Measurements from ENCODE around the gene MYRF.

Gene MYRF

DNA sequence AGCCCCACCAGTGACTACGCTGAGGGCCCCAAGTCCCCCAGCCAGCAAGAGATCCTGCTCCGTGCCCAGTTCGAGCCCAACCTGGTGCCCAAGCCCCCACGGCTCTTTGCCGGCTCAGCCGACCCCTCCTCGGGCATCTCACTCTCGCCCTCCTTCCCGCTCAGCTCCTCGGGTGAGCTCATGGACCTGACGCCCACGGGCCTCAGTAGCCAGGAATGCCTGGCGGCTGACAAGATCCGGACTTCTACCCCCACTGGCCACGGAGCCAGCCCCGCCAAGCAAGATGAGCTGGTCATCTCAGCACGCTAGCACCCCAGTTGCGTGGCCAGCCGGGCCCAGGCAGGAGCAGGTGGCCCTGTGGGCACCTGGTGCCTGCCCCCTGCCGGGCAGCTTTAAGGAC is 8.3 kb upstream of the MYRF start:
- Histone ChIP-seq H3K36me3 (ENCODE audit: insufficient read depth, low read length) (no peaks in the 10 kb centered on the region), H3K4me1 (ENCODE audit: insufficient read depth, low read length) (no peaks in the 10 kb centered on the region), H3K27ac (ENCODE audit: low read depth, low read length) (no peak overlapping the region)

DNA sequence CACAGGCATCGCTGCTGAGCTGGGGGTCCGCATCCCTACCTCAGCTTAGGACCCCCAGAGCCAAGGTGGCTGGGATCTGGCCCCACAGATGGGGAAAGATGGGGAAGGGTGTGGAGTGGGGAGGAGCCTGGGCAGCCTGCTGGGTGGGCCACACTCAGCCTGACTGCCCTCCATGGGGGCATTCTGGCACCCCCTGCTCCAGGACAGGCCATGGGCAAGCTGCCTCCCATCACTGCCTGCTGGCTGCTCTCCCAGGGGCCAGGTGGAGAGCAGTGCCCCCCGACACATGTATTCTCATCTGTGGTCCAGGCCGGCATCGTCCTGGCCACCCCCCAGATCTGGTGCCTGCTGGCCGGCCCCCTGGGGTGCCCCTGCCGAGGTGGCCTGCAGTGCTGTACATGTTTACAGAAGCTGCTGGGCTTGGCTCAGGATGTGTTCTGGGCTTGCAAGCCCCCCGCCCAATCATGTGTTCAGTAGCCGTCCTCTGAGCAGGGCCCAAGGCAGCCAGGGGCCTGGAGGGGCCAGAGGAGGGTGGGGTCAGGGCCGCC is 7.8 kb upstream of the MYRF start:
- no peaks in the 10 kb centered on the region for H3K36me3 ChIP-seq (ENCODE audit: insufficient read depth, low read length)
- H3K27ac ChIP-seq (ENCODE audit: low read depth, low read length) = no peak overlapping the region
- no peak overlapping the region for H3K9ac ChIP-seq (ENCODE audit: low read length)
- no peak overlapping the region for H3K4me3 ChIP-seq (ENCODE audit: low read depth in 1 of 2, low read length in 2 of 2)
- no peaks in the 10 kb centered on the region for H3K4me1 ChIP-seq (ENCODE audit: insufficient read depth, low read length)
- H3K9me3 ChIP-seq (ENCODE audit: low read length) = no peaks in the 10 kb centered on the region
- H3K27me3 ChIP-seq (ENCODE audit: control insufficient read depth in 1 of 2, insufficient read depth in 2 of 2, low read length in 2 of 2) = peaks cover 0 to under 1% of the 10 kb centered on the region in 2 donors

More for the DNA sequence above, 8.3 kb upstream of the MYRF start:
- Histone ChIP-seq H3K9ac (ENCODE audit: low read length) (no peak overlapping the region), H3K4me3 (ENCODE audit: low read depth in 1 of 2, low read length in 2 of 2) (no peak overlapping the region), H3K27me3 (ENCODE audit: control insufficient read depth in 1 of 2, insufficient read depth in 2 of 2, low read length in 2 of 2) (no peaks in the 10 kb centered on the region), H3K9me3 (ENCODE audit: low read length) (no peaks in the 10 kb centered on the region)

DNA sequence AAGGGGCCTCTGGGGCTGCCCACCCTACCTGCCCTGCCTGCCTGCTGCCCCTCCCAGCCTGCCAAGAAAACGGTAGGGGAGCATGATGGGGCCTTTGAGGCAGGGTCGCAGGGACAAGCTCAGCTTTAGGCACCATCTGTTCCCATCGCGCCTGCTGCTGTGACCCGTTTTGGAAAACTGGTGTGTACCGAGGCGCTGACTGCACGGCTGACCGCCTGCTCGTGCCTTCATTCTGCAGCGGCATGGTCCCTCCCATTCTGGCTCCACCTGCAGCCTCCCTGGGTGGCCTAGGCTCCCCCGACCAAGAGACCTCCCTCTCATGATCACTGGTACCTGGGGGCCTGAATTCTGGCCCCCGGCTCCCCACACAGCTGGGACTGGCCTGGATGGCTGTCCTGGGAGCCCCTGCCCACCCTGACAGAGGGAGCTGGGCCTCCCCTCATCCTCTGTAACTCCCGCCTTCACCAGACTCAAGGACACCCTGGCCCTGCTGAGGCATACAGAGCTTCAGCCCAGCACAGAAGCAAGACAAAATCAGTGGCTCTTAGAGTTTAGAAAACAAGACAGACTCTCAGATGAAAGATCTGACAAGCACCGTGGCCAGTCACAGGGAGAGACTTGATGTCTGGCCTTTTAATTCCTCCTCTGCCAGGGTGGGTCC is 6.5 kb upstream of the MYRF start:
- Histone ChIP-seq H3K27me3 (ENCODE audit: control insufficient read depth in 1 of 2, insufficient read depth in 2 of 2, low read length in 2 of 2) (peaks cover 0 to 11% of the 10 kb centered on the region in 2 donors), H3K36me3 (ENCODE audit: insufficient read depth, low read length) (no peaks in the 10 kb centered on the region), H3K27ac (ENCODE audit: low read depth, low read length) (no peak overlapping the region), H3K9ac (ENCODE audit: low read length) (no peak overlapping the region), H3K9me3 (ENCODE audit: low read length) (no peaks in the 10 kb centered on the region), H3K4me3 (ENCODE audit: low read depth in 1 of 2, low read length in 2 of 2) (no peak overlapping the region), H3K4me1 (ENCODE audit: insufficient read depth, low read length) (no peaks in the 10 kb centered on the region)

DNA sequence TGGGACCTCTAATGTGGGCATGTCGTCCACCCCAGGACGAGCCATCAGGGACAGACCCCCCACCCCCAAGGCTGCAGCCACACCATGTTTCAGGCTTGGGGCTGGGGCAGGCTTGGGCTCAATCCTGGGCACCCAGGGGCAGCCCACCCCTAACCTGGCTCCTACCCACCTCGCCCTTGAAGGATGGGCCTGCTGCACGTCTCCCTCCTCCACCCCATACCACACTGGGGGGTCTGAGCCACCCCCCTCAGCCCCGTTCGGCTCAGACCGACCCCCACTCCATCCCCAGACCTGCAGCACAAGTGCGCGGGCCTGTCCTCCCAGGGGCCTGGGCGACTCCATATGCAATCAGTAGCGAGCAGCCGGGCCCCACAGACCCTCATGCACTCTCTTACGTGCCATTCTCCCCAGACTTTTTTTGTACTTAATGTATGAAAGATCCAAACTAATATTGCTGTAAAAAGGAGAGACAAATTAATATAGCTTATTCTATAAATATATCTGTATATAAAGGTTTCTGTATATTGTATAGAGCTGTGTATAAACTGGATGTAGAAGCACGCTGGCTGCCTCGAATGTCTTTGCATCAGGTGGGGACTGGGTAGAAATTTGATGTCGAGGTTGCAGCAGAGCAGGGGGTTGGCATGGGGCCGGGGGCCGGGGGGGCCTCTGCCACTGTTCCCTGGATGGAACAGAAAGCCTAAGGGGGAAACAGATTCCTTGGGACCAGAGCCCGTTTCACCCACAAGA is 5.8 kb upstream of the MYRF start:
- Histone ChIP-seq H3K27ac (ENCODE audit: low read depth, low read length) (no peak overlapping the region), H3K4me3 (ENCODE audit: low read depth in 1 of 2, low read length in 2 of 2) (no peak overlapping the region), H3K4me1 (ENCODE audit: insufficient read depth, low read length) (no peaks in the 10 kb centered on the region), H3K9ac (ENCODE audit: low read length) (no peak overlapping the region), H3K36me3 (ENCODE audit: insufficient read depth, low read length) (no peaks in the 10 kb centered on the region), H3K27me3 (ENCODE audit: control insufficient read depth in 1 of 2, insufficient read depth in 2 of 2, low read length in 2 of 2) (peaks cover 2 to 18% of the 10 kb centered on the region in 2 donors), H3K9me3 (ENCODE audit: low read length) (no peaks in the 10 kb centered on the region)

DNA sequence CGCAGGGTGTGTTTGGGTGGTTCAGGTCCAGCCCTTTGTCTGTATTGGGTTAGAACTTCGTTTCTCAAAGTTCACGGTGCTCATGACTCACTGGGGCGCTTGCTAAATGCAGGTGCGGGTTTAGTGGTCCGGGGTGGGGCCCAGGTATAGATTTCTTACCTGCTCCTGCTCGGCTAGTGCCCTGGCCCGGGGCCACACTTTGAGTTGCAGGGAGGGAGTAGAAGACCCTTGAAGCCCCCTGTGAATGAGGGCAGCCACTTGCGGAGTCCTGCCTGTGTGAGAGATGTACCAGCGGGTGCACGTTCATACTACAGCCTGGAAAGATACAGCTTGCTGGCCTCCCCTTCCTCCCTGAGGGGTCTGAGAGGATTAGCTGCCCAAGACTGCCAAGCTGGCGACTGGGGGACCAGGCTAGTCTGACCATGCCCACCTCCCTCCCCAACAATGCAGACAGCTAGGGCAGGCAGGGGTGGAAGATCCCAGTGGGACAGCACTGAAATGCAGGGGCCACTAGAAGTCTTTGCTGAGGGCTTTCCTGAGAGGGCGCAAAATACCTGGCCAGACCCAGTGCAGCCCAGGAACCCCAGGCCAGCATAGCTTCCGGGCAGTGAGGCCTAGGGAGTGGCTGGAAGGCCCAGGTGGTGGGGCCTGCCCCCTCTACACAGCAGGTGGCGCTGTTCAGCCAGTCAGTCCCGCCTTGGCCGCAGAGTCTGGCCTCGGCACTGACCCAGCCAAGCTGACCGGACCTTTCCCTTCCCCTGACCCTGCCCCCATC is 5.1 kb upstream of the MYRF start:
- Histone ChIP-seq H3K9ac (ENCODE audit: low read length) (no peak overlapping the region), H3K4me1 (ENCODE audit: insufficient read depth, low read length) (peaks cover 4% of the 10 kb centered on the region), H3K27ac (ENCODE audit: low read depth, low read length) (no peak overlapping the region), H3K4me3 (ENCODE audit: low read depth in 1 of 2, low read length in 2 of 2) (no peak overlapping the region), H3K36me3 (ENCODE audit: insufficient read depth, low read length) (no peaks in the 10 kb centered on the region), H3K27me3 (ENCODE audit: control insufficient read depth in 1 of 2, insufficient read depth in 2 of 2, low read length in 2 of 2) (peaks cover 7 to 24% of the 10 kb centered on the region in 2 donors), H3K9me3 (ENCODE audit: low read length) (no peaks in the 10 kb centered on the region)

DNA sequence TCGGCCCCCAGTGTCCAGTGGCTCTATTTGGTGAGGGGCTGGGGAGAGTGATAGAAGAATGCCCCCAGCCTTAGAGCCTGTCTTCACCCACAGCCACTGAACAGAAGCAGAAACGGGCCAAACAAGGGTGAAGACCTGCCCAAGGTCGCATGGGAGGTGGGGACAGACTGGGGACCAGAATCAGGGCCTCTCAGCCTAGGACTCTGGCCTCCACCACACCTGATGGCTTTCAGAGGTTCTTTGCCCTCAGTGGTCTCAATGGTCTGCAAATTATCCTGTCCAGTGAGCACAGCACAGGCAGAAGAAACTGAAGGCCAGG is 4.5 kb upstream of the MYRF start:
- Histone ChIP-seq H3K9ac (ENCODE audit: low read length) (no peak overlapping the region), H3K4me3 (ENCODE audit: low read depth in 1 of 2, low read length in 2 of 2) (no peak overlapping the region), H3K27me3 (ENCODE audit: control insufficient read depth in 1 of 2, insufficient read depth in 2 of 2, low read length in 2 of 2) (peaks cover 7 to 27% of the 10 kb centered on the region in 2 donors), H3K9me3 (ENCODE audit: low read length) (no peaks in the 10 kb centered on the region), H3K4me1 (ENCODE audit: insufficient read depth, low read length) (peaks cover 7% of the 10 kb centered on the region), H3K36me3 (ENCODE audit: insufficient read depth, low read length) (no peaks in the 10 kb centered on the region), H3K27ac (ENCODE audit: low read depth, low read length) (no peak overlapping the region)

DNA sequence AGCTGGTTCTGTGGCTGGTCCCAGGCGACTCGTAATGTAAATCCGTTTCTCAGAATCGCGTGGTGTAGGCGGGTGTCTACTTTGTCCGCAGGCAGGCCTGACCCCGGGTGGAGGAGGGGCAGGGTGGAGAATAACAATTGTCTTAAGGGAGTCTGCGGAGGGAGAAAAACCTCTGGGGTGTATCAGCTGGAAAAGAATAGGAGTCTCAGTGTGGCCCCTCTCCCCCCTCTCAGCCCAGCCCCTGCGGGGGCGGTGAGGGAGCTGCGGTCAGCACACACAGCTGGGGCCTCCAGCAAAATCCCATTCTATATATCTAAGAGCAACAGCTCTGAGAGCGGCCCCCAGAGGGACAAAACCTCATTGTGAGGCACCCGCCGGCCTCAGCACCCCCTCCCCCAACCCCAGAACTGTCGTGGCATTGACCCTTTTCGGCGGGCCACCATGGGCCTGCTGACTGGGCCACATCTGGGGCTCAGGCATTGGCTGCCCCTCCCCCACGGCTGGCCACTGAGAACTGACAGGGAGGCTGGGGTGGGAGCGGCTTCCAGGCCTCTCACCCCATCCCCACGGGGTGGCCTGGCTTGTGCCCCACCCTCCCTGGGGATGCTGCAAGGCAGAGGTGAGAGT is 2.7 kb upstream of the MYRF start:
- Histone ChIP-seq H3K9me3 (ENCODE audit: low read length) (no peaks in the 10 kb centered on the region), H3K27me3 (ENCODE audit: control insufficient read depth in 1 of 2, insufficient read depth in 2 of 2, low read length in 2 of 2) (peaks cover 7 to 35% of the 10 kb centered on the region in 2 donors), H3K9ac (ENCODE audit: low read length) (no peak overlapping the region), H3K4me1 (ENCODE audit: insufficient read depth, low read length) (peaks cover 9% of the 10 kb centered on the region), H3K27ac (ENCODE audit: low read depth, low read length) (no peak overlapping the region), H3K4me3 (ENCODE audit: low read depth in 1 of 2, low read length in 2 of 2) (no peak overlapping the region), H3K36me3 (ENCODE audit: insufficient read depth, low read length) (no peaks in the 10 kb centered on the region)

DNA sequence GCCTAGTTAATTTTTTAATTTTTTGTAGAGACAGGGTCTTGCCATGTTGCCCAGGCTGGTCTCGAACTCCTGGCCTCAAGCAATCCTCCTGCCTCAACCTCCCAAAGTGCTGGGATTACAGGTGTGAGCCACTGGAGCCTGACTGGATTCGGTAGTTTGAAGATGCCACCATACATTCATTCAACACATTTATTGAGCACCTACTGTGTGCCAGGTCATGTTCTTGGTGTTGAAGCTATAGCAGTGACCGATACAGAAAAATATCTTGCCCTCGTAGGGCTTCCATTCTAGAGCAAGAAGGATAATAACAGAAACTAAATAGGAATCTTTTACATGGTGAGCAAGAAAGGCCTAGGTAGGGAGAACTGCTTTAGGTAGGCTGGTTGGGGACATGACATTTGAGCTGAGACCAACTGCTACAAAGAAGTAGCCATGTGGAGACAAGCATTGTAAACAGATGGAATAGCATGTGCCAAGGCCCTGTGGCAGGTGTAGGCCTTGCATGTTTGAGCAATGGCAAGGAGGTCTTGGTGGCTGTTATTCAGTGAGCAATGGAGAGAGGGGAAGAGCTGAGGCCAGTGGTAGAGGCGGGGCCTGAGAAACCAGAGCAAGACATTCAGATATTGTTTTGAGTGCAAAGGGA is 1.7 kb upstream of the MYRF start:
- Histone ChIP-seq H3K9ac (ENCODE audit: low read length) (no peak overlapping the region), H3K4me3 (ENCODE audit: low read depth in 1 of 2, low read length in 2 of 2) (no peak overlapping the region), H3K27me3 (ENCODE audit: control insufficient read depth in 1 of 2, insufficient read depth in 2 of 2, low read length in 2 of 2) (peaks cover 7 to 35% of the 10 kb centered on the region in 2 donors), H3K36me3 (ENCODE audit: insufficient read depth, low read length) (no peaks in the 10 kb centered on the region), H3K9me3 (ENCODE audit: low read length) (no peaks in the 10 kb centered on the region), H3K4me1 (ENCODE audit: insufficient read depth, low read length) (peaks cover 9% of the 10 kb centered on the region), H3K27ac (ENCODE audit: low read depth, low read length) (no peak overlapping the region)

DNA sequence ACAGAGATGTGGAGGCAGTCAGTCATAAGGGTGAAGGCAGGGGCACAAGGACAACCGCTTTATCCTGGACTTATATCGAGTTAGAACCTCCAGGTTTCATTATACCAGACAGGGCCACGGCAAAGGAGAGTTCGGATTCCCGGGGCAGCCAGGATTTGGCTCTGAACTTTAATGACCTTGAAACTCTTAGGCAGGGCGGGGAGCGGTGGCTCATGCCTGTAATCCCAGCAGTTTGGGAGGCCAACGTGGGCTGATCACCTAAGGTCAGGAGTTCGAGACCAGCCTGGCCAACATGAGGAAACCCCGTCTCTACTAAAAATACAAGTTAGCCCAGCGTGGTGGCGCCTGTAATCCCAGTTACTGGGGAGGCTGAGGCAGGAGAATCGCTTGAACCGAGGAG is 1.1 kb upstream of the MYRF start:
- Histone ChIP-seq H3K27me3 (ENCODE audit: control insufficient read depth in 1 of 2, insufficient read depth in 2 of 2, low read length in 2 of 2) (peaks cover 7 to 35% of the 10 kb centered on the region in 2 donors), H3K4me3 (ENCODE audit: low read depth in 1 of 2, low read length in 2 of 2) (no peak overlapping the region), H3K9me3 (ENCODE audit: low read length) (no peaks in the 10 kb centered on the region)

DNA sequence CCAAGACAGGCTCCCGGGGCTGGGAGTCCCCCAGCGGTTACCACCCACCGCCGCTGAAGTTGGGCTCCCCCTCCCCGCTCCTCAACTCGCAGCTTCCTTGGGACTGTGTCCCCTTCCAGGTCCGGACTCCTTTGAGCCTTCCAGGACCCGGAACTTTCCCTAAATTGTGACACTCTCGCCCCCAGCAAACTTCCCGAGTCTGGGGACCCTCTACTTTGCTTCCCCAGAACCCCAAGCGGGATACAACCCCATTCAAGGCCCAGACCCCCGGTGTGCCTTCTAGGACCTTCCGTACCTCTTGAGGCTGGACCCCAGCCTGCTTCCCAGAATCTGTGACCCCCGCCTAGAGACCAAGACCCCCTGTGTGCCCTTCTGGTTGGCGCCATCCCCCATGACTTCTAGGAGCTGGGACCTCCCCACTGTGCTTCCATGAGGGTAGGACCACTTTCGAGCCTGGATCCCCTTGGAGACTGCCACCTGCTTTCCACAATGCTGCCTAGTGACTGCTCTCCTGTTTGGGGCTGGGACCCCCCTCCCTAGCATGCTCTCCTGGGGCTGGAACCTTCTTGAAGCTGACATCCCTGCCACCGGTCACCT is 587 bp downstream of the MYRF start:
- Histone ChIP-seq H3K36me3 (ENCODE audit: insufficient read depth, low read length) (no peaks in the 10 kb centered on the region), H3K9me3 (ENCODE audit: low read length) (no peaks in the 10 kb centered on the region), H3K27ac (ENCODE audit: low read depth, low read length) (no peak overlapping the region), H3K4me3 (ENCODE audit: low read depth in 1 of 2, low read length in 2 of 2) (peak overlapping the region in 1 of 2 donors; percentile 20), H3K4me1 (ENCODE audit: insufficient read depth, low read length) (peaks cover 9% of the 10 kb centered on the region), H3K27me3 (ENCODE audit: control insufficient read depth in 1 of 2, insufficient read depth in 2 of 2, low read length in 2 of 2) (peaks cover 7 to 35% of the 10 kb centered on the region in 2 donors), H3K9ac (ENCODE audit: low read length) (no peak overlapping the region)

More for the DNA sequence above, 1.1 kb upstream of the MYRF start:
- Histone ChIP-seq H3K9ac (ENCODE audit: low read length) (no peak overlapping the region), H3K27ac (ENCODE audit: low read depth, low read length) (no peak overlapping the region), H3K4me1 (ENCODE audit: insufficient read depth, low read length) (peaks cover 9% of the 10 kb centered on the region), H3K36me3 (ENCODE audit: insufficient read depth, low read length) (no peaks in the 10 kb centered on the region)
